Endothelial cell of umbilical vein (primary cell): ENCODE measurements around the gene ERBB3.

Experiments
- EZH2 ChIP-seq: IDR thresholded peaks from 2 replicates; pipeline ENCODE4 v1.6.1; 2012; ENCODE audit warnings: borderline replicate concordance, low read depth, mild to moderate bottlenecking, moderate library complexity, low read length, inconsistent platforms; ENCODE audit not compliant: severe bottlenecking
- FOS ChIP-seq: IDR thresholded peaks from 2 replicates; pipeline ENCODE4 v1.6.1; 2011; ENCODE audit warnings: mild to moderate bottlenecking, low read length, moderate library complexity, borderline replicate concordance; ENCODE audit not compliant: insufficient read depth
- POLR2AphosphoS5 ChIP-seq: IDR thresholded peaks from 2 replicates; pipeline ENCODE4 v1.6.1; 2012; ENCODE audit warnings: low read depth, mild to moderate bottlenecking, control low read depth, low read length, moderate library complexity; ENCODE audit not compliant: insufficient read depth
- TF ChIP-seq, protein P1 (sequence below), 2 donors: IDR thresholded peaks; 1 replicate in 1 of 2; 2 replicates in 1 of 2; pipeline ENCODE4 v1.5.1; 2011; ENCODE audit warnings: low read length in 2 of 2, mild to moderate bottlenecking in 2 of 2, moderate library complexity in 2 of 2, control low read depth in 1 of 2, inconsistent platforms in 1 of 2, low read depth in 1 of 2; ENCODE audit not compliant: insufficient read depth in 1 of 2; ENCODE audit errors: extremely low read depth in 1 of 2

GRCh38 chr12:56114084-56114483 is 34.1 kb downstream of the ERBB3 start:
- TF ChIP-seq, protein P1, sequence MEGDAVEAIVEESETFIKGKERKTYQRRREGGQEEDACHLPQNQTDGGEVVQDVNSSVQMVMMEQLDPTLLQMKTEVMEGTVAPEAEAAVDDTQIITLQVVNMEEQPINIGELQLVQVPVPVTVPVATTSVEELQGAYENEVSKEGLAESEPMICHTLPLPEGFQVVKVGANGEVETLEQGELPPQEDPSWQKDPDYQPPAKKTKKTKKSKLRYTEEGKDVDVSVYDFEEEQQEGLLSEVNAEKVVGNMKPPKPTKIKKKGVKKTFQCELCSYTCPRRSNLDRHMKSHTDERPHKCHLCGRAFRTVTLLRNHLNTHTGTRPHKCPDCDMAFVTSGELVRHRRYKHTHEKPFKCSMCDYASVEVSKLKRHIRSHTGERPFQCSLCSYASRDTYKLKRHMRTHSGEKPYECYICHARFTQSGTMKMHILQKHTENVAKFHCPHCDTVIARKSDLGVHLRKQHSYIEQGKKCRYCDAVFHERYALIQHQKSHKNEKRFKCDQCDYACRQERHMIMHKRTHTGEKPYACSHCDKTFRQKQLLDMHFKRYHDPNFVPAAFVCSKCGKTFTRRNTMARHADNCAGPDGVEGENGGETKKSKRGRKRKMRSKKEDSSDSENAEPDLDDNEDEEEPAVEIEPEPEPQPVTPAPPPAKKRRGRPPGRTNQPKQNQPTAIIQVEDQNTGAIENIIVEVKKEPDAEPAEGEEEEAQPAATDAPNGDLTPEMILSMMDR (IDR thresholded peaks at IDR 0.05; ENCODE audit: extremely low read depth in 1 of 2, insufficient read depth in 1 of 2, low read depth in 1 of 2, low read length in 2 of 2), result no peak
- TF ChIP-seq POLR2AphosphoS5 (no peak), FOS (no peak), EZH2 (no peak)
